ENCODE results near the gene VTN.

The VTN gene

DNA sequence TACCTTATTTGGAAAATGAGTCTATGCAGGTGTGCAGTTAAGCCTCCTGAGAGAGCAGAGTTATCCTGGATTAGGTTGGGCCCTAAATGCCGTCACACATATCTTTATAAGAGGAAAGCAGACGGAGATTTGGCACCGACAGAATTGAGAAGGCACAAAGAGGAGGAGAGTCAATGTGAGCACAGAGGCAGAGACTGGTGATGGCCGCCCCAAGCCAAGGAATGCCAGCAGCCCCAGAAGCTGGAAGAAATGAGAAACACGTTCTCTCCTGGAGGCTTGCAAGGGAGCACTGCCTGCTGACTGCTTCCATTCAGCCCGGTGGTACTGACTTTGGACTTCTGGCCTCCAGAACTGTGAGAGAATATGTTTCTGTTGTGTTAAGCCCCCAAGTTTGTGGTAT is 32.7 kb upstream of the VTN start:
- DNase-seq: no peak

DNA sequence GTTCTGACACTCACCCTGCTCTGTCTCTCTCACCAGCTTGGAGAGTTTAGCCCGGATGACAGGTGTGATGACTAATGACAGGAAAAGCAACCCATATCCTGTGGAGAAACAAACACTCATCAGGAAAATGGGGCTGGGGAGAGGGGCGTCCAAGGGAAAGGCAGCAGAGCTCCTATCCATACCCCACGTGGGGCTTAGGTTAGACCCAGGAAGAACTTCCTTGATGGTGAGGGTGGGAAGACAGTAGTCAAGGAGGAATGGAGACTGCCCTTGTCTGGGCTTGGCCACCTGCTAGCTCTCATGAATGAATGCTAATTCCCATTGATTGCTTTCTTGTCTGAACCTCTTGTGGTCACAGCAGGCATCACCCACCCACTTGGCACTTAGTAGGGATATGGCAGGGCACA is 32.1 kb upstream of the VTN start:
- DNase-seq: no peak
- no peak for TF ChIP-seq POLR2A (IDR thresholded peaks at IDR 0.05; ENCODE audit: low read length)
- no peak for TF ChIP-seq GATA1 (IDR thresholded peaks at IDR 0.05; ENCODE audit: low read depth, low read length)

More for the DNA sequence above, 32.7 kb upstream of the VTN start:
- TF ChIP-seq POLR2A (IDR thresholded peaks at IDR 0.05; ENCODE audit: low read length) (no peak), GATA1 (IDR thresholded peaks at IDR 0.05; ENCODE audit: low read depth, low read length) (no peak)

DNA sequence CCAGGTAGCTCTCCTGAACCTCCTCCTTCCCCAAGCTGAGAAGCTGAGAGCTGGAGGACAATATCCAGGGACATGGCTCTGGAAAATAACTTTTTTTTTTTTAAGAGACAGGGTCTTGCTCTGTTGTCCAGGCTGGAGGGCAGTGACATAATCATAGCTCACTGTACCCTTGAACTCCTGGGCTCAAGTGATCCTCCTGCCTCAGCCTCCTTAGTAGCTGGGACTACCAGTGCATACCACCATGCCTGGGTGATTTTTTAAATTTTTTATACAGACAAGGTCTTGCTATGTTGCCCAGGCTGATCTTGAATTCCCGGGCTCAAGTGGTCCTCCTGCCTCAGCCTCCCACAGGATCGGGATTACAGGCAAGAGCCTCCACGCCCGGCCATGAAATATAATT is 29.7 kb upstream of the VTN start:
- TF ChIP-seq GATA1 (IDR thresholded peaks at IDR 0.05; ENCODE audit: low read depth, low read length) (no peak), POLR2A (IDR thresholded peaks at IDR 0.05; ENCODE audit: low read length) (no peak)
- DNase-seq: no peak

DNA sequence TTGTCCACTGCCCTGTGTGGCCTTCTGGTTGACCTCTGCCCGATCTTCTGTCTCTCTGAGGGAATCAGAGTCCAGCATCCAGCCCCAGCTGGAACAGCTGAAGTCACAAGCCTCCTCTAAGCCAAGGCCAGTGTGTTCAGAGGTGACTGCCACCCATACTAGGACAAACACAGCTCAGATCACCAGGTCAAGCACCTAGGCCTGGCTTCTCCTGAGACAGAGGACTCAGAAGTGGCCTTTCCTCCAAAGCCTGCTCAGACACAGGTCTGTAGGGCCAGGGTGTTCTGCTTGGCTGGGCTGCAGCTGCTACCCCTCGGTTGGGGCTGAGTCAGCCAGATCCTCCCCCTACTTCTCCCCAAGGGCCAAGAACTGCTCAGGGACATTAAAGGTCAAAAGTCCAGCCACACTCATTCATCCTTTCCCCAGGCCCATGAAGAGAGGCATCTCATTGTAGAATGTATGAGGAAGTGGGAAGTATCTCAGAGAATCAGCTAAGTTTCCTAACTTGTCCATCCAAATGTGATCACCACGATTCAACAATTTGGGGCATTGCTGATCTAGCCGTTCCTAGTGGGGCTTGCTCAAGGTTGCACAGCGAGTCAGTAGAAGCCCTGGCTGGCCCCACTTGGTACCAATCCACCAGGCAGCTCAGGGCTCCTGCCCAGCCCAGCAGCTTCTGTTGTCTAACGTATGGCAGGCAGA is 28.3 kb upstream of the VTN start:
- TF ChIP-seq POLR2A (IDR thresholded peaks at IDR 0.05; ENCODE audit: low read length): no peak
- no peak for TF ChIP-seq GATA1 (IDR thresholded peaks at IDR 0.05; ENCODE audit: low read depth, low read length)
- DNase-seq: no peak

DNA sequence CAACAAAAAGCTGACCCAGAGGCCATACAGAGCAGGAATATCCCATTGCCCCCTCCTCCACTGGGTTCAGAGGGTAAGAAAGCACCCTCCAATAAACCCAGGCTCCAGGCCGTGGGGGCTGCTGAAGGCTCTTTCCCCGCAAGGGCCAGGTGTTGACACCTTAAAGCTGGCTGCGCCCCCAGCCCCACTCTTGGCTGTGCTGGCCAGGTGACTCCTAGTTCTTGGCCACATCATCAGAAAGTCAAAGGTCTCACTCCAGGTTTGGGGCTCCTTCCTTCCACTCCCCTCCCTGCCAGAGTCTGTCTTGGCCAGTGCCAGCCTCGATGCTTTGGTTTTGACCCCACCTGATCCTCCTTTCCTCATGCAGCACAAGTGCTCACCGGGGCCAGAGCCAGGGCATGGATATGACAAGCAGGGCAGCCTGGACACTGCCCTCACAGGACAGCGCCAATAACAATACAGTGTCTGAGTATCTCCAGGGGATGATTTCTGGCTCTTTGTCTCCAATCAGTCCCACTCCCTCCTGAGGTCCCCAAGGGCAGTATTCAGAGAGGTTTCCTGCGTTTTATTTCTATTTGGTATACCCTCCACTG is 27.7 kb upstream of the VTN start:
- no peak for DNase-seq
- no peak for TF ChIP-seq GATA1 (IDR thresholded peaks at IDR 0.05; ENCODE audit: low read depth, low read length)

DNA sequence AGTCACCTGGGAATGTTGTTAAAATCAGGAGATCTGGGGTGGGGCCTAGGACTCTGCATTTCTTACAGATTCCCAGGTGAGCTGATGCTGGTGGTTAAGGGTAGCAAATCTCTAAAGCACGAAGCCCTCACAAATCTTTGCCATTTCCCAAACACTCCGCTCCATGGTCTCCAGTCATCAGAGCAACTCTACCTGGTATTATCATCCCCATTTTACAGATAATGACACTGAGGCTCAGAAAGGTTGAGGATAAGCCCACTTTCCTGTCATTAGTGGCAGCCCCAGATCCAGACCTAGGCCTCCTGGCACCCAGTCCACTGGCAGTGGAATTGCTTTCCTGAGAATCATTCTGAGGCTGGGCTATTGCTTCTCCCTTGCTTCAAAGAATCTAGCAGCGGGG is 27.2 kb upstream of the VTN start:
- no peak for TF ChIP-seq GATA1 (IDR thresholded peaks at IDR 0.05; ENCODE audit: low read depth, low read length)
- TF ChIP-seq POLR2A (IDR thresholded peaks at IDR 0.05; ENCODE audit: low read length): no peak
- no peak for DNase-seq

DNA sequence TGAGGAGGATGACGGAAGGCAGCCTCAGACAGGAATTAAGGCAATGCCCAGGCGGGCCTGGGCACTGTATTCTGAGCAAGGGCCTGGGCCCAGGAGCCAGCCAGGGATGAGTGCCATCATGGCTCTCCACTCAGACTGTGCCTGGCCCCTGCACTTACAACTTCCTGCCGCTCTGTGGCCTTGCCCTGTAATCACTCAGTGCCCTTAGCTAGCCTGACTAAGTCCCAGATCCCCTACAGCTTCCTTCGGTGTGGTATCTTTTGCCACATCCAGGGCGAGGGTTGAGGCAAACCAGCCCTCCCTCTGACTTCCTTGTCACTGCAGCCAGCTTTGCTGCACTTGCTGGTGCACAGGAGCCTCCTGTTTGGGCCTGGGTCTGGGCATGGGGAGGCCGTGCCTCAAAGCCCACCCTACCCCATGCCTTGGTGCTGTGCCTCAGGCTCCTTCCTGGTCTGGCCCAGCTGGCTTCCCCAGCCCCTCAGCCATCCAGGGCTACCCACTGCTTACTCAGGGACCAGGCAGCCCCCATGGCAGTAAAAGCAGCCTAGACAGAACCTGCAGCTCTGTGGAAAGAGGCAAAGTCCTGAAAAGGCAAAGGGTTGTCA is 26.6 kb upstream of the VTN start:
- TF ChIP-seq GATA1 (IDR thresholded peaks at IDR 0.05; ENCODE audit: low read depth, low read length): no peak
- no peak for TF ChIP-seq POLR2A (IDR thresholded peaks at IDR 0.05; ENCODE audit: low read length)
- DNase-seq: no peak

DNA sequence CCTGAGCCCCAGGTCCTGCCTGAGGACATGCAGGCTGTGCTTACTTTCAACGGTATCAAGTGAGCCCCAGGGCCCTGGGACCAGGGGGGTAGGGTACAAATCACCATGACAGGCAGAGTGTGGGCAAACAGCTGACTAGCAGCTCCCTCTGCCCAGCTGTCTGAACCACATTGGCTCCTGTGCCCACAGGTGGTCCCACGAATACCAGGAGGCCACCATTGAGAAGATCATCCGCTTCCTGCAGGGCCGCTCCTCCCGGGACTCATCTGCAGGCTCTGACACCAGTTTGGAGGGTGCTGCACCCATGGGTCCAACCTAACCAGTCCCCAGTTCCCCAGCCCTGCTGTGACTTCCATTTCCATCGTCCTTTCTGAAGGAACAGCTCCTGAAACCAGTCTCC is 25.9 kb upstream of the VTN start:
- DNase-seq: no peak
- TF ChIP-seq POLR2A (IDR thresholded peaks at IDR 0.05; ENCODE audit: low read length) (no peak), GATA1 (IDR thresholded peaks at IDR 0.05; ENCODE audit: low read depth, low read length) (no peak)

DNA sequence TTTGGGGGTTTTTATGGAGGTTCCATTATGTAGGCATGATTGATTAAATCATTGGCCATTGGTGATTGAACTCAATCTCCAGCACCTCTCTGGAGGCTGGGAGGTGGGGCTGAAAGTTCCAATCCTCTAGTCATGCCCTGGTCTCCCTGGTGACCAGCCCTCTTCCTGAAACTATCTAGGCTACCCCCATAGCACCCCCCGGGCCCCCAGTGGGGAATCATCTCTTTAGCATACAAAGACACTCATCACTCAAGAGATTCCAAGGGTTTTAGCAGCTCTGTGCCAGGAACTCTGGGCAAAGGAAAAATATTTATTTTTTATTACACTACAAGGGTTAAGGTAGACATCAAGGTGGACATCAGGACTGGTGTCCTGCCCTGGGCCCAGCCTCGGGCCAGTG is 25.3 kb upstream of the VTN start:
- no peak for DNase-seq
- TF ChIP-seq GATA1 (IDR thresholded peaks at IDR 0.05; ENCODE audit: low read depth, low read length) (no peak), POLR2A (IDR thresholded peaks at IDR 0.05; ENCODE audit: low read length) (no peak)

DNA sequence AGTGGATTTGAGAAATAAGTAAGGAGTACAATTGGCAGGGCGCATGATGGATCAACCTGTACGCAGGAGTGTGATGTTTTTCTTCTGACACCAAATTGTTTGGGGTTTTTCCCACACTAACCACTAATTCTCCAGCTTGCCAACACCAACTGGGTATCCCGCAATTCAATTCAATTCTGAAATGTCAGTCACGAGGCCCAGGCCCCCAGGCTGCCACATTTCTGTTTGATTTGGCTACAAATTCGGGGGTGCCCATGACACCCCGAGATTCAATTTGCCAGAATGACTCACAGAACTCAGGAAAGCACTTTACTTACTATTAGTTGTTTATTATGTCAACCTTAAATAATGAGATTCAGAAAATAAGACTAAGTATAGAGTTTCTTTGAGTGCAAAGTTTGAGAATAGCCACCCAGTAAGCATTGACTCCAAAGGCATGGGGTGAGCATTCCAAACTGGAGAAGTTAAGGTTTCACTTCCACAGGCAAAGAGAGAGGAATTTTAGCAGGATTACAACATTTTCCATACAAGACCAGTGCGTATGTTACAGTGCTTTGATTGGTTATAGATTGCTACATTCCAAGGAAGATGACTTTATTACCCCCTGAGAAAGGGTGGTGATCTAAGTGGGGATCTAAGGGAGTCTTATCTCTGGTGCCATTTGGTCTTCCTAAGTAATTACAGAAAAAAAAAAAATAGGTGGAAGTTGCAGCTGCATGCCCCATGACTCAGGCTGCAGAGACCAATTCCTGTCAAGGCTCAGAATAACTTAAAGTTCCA is 24.4 kb upstream of the VTN start:
- no peak for DNase-seq
- no peak for TF ChIP-seq POLR2A (IDR thresholded peaks at IDR 0.05; ENCODE audit: low read length)

DNA sequence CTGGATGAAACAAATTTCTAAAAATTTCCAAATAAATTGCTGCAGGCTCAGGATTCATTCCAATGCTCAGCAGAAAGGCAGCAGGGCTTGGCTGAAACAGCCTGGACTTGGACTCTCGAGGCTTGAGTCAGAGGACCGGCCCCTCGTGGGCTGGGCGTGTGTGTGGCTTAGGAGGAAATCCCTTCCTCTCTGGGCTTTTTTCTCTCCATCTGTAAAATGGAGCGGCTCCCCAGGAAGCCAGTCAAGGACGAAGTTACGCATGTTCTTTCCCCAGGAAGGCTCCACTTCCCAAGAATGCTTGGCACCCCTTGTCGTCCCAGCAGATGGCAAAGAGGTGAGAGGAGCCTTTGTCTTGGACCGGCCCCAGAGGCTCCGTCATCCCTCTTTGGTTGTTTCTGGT is 22.4 kb upstream of the VTN start:
- no peak for DNase-seq
- TF ChIP-seq POLR2A (IDR thresholded peaks at IDR 0.05; ENCODE audit: low read length) (no peak), GATA1 (IDR thresholded peaks at IDR 0.05; ENCODE audit: low read depth, low read length) (no peak)

DNA sequence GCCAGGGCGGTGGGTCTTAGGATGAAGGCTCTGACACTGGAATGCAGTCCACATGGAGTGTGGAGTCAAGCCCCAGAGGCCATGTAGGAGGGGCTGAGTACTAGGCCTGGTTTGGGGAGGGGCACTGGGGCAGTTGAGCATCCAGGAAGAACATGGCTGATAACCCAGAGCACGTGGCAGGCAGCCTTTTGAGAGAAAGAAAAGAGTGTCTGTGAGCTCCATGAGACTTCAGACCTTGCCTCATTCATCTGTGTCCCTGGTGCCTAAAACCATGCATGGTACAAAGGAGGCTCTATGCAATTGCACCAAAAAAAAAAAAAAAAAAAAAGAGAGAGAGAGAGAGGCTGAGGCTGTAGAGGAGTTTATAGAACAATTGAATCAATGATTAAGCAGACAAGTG is 21.3 kb upstream of the VTN start:
- DNase-seq: no peak
- no peak for TF ChIP-seq POLR2A (IDR thresholded peaks at IDR 0.05; ENCODE audit: low read length)
- TF ChIP-seq GATA1 (IDR thresholded peaks at IDR 0.05; ENCODE audit: low read depth, low read length): no peak

DNA sequence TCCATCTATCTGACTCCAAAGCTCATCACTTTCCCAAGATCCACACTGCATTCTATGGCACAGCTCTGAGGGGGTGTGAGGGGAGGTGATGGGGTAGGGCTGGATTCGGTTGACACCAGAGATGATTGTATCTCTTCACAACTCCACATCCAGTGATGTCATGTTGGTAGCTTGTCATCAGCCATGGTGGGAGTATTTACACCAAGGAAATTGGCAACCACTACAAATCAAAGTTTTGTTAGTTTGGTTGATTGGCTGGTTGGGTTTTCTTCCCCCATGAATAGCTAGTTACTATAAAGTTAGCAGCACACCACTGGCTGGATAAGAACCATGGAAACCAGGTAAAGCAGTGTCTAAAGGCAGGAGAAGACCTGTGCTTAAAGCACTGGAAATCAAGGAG is 20.9 kb upstream of the VTN start:
- TF ChIP-seq POLR2A (IDR thresholded peaks at IDR 0.05; ENCODE audit: low read length) (no peak), GATA1 (IDR thresholded peaks at IDR 0.05; ENCODE audit: low read depth, low read length) (no peak)
- no peak for DNase-seq

DNA sequence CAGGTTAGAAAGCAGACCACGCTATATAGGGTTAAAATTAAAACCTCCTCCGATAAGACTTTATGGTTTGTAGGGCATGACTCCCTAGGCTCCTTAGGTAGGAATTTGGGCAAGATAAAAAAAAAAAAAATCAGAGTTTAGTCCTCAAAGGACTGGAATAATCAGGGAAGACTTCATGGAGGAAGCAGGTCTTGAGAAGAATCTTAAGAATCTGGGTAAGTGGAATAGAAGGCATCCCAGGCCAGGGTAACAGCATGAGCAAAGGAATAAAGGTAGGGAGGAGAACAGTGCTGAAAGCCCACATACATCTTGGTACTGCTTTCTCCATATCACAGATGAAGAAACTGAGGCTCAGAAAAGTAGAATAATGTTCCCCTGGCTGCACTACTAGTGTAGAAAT is 20.5 kb upstream of the VTN start:
- no peak for DNase-seq
- TF ChIP-seq POLR2A (IDR thresholded peaks at IDR 0.05; ENCODE audit: low read length): no peak
- TF ChIP-seq GATA1 (IDR thresholded peaks at IDR 0.05; ENCODE audit: low read depth, low read length): no peak

Measured in erythroblast (primary cell).